Mucosa of stomach (tissue), 1 donor: ENCODE results near the gene GABRP.

Source experiments
- H3K27me3 ChIP-seq: one replicate; pipeline ENCODE4 v1.7.0; 2013; ENCODE audit warnings: mild to moderate bottlenecking, low read length; ENCODE audit not compliant: control insufficient read depth, insufficient read depth
- H3K36me3 ChIP-seq: one replicate; pipeline ENCODE4 v1.7.0; 2013; ENCODE audit warnings: low read length; ENCODE audit not compliant: control insufficient read depth, insufficient read depth
- H3K4me1 ChIP-seq: one replicate; pipeline ENCODE4 v1.7.0; 2013; ENCODE audit warnings: mild to moderate bottlenecking, low read length; ENCODE audit not compliant: control insufficient read depth, insufficient read depth
- H3K4me3 ChIP-seq: one replicate; pipeline ENCODE4 v1.7.0; 2013; ENCODE audit warnings: low read length
- H3K9ac ChIP-seq: one replicate; pipeline ENCODE4 v1.7.0; 2013; ENCODE audit warnings: mild to moderate bottlenecking, low read length, moderate library complexity
- H3K9me3 ChIP-seq: one replicate; pipeline ENCODE4 v1.7.0; 2013; ENCODE audit warnings: mild to moderate bottlenecking, low read length, moderate library complexity; ENCODE audit not compliant: control insufficient read depth
- donor health status: Pancreatic carcinoma.

GABRP gene, protein sequence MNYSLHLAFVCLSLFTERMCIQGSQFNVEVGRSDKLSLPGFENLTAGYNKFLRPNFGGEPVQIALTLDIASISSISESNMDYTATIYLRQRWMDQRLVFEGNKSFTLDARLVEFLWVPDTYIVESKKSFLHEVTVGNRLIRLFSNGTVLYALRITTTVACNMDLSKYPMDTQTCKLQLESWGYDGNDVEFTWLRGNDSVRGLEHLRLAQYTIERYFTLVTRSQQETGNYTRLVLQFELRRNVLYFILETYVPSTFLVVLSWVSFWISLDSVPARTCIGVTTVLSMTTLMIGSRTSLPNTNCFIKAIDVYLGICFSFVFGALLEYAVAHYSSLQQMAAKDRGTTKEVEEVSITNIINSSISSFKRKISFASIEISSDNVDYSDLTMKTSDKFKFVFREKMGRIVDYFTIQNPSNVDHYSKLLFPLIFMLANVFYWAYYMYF

DNA sequence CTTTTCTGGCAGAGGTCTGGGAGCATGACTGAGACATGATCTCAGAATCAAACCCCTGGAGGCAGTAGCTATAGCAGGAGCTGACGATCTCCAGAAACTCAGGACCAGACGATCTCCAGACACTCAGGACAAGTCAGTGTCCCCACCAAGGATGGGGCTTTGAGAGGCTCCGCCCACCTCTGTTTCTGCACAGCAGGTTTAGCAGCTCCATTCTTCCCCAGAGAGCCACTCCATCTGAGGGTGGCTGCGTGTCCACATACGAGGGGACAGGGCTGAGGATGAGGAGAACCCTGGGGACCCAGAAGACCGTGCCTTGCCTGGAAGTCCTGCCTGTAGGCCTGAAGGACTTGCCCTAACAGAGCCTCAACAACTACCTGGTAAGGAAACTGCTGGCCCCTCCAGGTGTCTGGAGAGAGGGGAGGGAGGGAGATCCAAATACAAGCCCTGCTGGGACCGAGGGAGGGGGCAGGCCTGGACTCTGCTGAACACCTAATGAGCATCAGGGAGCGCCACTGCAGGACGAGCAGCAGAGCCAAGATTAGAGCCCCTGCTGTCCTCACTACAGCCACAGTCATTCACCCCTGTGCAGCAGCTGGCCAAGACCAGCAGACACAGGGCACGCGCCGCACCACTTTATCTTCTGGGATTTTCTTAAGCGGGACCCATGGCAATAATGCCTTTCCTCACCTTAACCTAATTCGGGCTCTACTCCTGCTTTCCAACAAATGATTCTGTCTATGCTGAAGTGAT is at the start of gene GABRP:
TSS of gene GABRP (plus strand) at position 228 of the 750 bp plus-strand sequence. CDS start 4,891 bp downstream, outside the sequence.
- Histone ChIP-seq H3K9ac (no peak within 1 kb of the TSS), H3K4me1 (peaks cover 27% of the 10 kb centered on the region), H3K4me3 (no peak within 1 kb of the TSS), H3K9me3 (no peaks in the 10 kb centered on the region), H3K27me3 (no peaks in the 10 kb centered on the region), H3K36me3 (no peaks in the 10 kb centered on the region)

DNA sequence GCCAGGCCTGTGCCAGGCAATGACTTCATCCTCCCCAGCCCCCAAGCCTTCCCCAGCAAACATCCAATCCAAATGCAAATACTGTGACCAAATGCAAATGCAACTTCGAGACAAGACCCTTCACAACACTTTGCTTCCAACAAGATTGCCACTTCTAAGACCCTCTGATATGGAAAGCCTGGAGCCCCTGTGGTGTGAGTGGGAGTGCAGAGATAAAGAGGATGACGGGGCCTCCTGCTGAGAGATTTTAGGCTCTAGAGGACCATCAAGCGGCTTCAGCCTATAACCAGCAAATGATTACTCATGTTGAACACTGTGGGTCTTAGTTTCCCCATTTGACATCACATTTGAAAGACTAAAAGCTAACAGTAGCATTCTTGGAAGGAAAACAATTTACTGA is 46.6 kb upstream of the GABRP start:
- H3K36me3 ChIP-seq: no peaks in the 10 kb centered on the region
- H3K9ac ChIP-seq: no peak overlapping the region
- H3K4me3 ChIP-seq: no peak overlapping the region
- H3K9me3 ChIP-seq: no peaks in the 10 kb centered on the region
- no peaks in the 10 kb centered on the region for H3K4me1 ChIP-seq
- H3K27me3 ChIP-seq: no peaks in the 10 kb centered on the region

DNA sequence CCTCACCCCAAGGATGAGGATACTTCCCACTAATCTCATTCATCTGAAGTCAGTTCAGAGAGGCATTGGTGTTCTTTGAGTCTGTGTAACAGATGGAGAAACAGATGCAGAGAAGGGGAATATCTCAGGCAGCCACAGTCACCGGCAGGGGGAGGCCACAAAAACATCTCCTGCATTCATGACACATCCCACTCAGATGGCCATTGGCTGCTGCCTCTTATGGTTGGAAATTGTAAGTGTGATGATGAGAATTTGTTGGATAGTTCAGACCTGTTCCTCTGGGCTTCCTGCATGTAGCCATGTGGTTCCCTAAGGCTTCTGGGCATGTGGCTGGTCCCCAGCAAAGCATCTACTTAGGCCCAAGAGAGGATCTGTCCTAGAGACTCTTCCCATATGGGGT is 45.9 kb upstream of the GABRP start:
- H3K4me3 ChIP-seq: no peak overlapping the region
- H3K9me3 ChIP-seq: no peaks in the 10 kb centered on the region
- H3K27me3 ChIP-seq: no peaks in the 10 kb centered on the region
- no peak overlapping the region for H3K9ac ChIP-seq
- no peaks in the 10 kb centered on the region for H3K4me1 ChIP-seq
- H3K36me3 ChIP-seq: no peaks in the 10 kb centered on the region

DNA sequence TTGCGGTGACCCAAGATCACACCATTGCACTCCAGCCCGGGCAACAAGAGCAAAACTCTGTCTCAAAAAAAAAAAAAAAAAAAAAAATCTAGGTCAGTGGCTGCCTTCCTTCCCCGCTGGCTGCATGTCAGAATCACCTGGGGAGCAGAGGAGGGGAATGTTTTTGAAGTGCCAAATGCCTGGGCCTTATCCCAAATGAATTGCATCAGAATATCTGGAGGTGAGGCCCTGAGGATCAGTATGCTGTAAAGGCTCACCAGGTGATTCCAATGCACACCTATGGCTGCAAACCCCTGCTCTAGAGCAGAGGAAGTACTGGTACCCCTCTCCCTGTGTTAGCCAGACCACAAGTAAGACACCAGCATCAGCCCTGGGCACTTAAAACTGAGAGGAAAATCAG is 44.7 kb upstream of the GABRP start:
- no peaks in the 10 kb centered on the region for H3K9me3 ChIP-seq
- H3K36me3 ChIP-seq: no peaks in the 10 kb centered on the region
- H3K9ac ChIP-seq: no peak overlapping the region
- H3K27me3 ChIP-seq: peaks cover 1% of the 10 kb centered on the region
- H3K4me1 ChIP-seq: no peaks in the 10 kb centered on the region
- no peak overlapping the region for H3K4me3 ChIP-seq

DNA sequence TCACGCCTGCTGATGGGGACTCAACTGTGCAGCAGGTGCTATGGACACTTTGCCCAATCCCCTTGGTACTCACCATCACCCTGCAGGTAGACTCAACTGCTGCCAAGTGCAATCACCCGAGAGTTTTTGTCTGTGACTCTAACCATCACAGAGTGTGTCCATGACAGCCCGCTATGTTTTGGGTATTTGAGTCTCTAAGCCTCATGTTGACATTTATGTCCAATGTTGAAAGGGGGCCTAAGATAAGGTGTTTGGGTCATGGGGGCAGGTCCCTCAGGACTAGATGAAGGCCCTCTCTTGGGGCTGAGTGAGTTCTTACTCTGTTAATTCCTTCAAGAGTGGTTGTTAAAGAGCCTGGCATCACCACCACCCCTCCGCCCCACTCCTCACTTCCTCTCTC is 44.1 kb upstream of the GABRP start:
- Histone ChIP-seq H3K36me3 (no peaks in the 10 kb centered on the region), H3K27me3 (peaks cover 6% of the 10 kb centered on the region), H3K9me3 (no peaks in the 10 kb centered on the region), H3K4me3 (no peak overlapping the region), H3K9ac (no peak overlapping the region), H3K4me1 (peaks cover 6% of the 10 kb centered on the region)

DNA sequence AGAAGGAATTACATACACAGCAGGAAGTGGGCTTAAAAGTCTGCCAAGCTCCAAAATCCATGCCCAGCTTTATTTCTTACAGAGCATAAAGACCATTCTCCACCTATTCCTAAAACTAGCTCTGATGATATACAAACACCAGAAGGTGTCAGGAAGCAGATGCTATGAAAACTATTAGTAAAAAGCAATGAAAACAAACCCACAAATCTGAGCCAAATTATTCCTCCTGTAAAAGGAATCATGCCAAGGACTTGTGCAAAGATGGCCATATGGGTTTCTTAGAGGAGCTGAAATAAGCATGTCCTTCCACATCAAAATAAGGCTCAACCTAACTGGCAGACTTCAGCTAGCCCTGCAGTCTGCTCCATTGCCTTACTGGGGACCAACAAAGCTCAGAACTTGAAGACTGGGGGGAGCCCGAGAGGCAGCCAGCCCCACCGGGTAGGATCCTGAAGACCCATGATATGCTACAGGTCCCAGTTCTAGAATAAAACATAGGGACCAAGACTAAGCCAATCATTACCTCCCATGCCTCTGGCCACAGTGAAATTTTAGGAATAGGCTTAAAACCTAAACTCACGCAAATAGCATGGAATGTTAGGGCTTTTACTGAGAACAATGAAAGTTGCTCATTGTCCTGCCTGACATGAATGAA is 42.8 kb upstream of the GABRP start:
- Histone ChIP-seq H3K4me1 (peaks cover 18% of the 10 kb centered on the region), H3K36me3 (no peaks in the 10 kb centered on the region), H3K9ac (no peak overlapping the region), H3K27me3 (peaks cover 6% of the 10 kb centered on the region), H3K9me3 (no peaks in the 10 kb centered on the region), H3K4me3 (no peak overlapping the region)

DNA sequence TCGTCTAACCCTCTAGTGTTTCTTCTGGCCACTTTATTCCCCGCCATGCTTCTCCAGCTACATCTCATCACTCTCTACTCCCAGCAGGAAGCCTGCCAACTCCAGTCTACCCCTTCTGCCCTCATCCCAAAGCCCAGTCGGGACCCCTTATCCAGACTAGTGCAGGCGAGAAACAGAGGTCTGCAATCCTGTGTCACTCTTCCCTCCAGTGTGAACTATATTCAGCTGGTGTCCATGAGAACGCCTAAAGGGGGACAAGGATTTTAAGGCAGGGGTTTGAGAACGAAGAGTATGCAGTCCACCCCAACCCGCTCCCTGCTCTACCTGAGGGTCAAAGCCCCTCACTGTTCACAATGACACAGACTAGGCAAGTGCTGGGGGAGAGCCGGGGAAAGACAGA is 41.7 kb upstream of the GABRP start:
- Histone ChIP-seq H3K9ac (no peak overlapping the region), H3K4me1 (peaks cover 25% of the 10 kb centered on the region), H3K36me3 (no peaks in the 10 kb centered on the region), H3K27me3 (peaks cover 6% of the 10 kb centered on the region), H3K4me3 (no peak overlapping the region), H3K9me3 (no peaks in the 10 kb centered on the region)

DNA sequence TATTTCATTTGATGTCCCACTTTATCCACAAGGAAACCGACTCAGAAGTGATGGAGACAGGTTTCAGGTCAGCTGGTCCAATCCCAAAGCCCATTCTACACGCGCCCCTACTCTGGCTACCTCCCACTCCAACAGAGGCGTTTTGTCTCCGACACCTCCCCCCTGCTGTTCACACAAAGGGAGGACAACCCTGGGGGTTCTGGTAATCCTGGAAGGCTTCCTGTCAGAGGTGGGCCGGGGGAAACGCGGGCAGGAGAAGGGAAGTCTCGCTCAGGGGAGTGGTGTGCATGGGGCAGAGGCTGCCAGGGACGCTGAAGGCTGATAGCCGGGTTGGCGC is 39.7 kb upstream of the GABRP start:
- Histone ChIP-seq H3K9ac (no peak overlapping the region), H3K4me3 (no peak overlapping the region)

DNA sequence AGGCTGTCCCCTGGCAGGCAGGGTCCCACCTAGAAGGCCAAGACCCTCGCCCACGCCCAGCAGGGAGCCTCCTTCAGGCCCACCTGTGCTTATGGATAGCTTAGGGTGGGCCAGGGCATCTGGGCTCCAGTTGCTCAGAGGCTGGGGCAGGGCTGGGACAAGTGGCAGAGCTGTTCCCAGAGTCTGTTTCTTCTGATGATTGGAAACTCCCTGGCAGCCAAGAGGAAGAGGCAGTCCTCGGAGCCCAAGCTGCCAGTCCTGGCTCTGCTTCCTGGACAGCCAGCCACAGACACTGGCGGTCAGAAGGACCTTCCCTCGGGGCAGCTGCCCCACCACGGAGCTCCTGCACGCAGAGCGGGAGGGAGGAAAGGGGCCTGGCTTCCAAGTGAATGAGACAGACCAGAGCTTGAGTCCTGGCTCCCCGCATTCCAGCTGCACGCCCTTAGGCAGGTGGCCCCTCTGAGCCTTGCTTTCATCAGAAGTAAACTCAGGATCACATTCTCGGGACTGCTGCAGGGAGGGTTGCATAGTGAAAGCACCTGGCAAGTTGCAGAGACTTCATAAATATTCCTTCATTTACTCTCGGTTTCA is 37.9 kb upstream of the GABRP start:
- H3K4me3 ChIP-seq: no peak overlapping the region
- H3K4me1 ChIP-seq: peaks cover 41% of the 10 kb centered on the region
- H3K27me3 ChIP-seq: peaks cover 6% of the 10 kb centered on the region
- H3K9ac ChIP-seq: peak overlapping the region; percentile 69
- no peaks in the 10 kb centered on the region for H3K9me3 ChIP-seq
- no peaks in the 10 kb centered on the region for H3K36me3 ChIP-seq

More for the DNA sequence above, 39.7 kb upstream of the GABRP start:
- peaks cover 25% of the 10 kb centered on the region for H3K4me1 ChIP-seq
- H3K27me3 ChIP-seq: peaks cover 6% of the 10 kb centered on the region
- no peaks in the 10 kb centered on the region for H3K9me3 ChIP-seq
- H3K36me3 ChIP-seq: no peaks in the 10 kb centered on the region

DNA sequence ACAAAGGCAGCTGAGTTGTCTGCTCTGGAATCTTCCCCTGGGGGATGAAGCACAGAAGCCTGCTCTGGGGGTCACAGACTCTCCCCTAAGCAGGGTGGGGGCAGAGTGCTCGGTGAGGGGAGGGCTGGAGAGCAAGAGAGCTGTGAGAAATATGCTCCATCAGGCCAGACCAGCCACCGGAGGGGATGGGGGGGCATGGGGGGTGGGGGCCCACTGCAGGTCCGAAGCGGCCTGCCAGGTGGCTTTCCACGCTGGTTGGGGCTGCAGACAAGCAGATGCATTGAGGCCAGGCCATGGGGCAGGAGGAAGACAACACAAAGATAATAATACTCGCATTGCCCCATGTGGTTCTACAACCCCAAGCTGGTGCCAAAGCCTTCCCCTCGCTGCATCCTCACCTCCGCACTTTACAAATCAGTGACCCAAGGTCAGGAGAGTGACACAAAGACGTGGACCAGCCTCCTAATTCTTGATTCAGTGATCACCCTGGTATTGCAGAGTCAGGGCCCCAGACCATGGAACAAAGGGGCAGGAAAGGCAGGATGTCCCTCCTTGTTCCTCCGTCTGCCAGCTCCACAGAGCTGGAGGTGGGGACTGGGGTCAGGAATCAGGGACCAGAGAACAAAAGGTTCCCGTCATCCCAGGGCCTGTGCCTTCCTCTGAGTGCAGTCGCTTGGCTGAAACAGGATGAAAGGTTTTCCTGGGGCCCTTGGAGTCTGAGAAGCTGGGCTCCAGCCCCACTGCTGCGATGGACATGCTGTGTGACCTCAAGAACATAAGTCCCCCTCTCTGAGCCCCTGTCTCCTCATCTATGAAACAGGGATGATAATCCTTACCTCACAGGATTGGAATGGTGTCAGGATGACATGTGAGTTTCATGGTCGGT is 37.2 kb upstream of the GABRP start:
- Histone ChIP-seq H3K9me3 (no peaks in the 10 kb centered on the region), H3K4me1 (peaks cover 47% of the 10 kb centered on the region), H3K27me3 (peaks cover 6% of the 10 kb centered on the region), H3K4me3 (no peak overlapping the region), H3K36me3 (no peaks in the 10 kb centered on the region), H3K9ac (peak overlapping the region; percentile 69)

DNA sequence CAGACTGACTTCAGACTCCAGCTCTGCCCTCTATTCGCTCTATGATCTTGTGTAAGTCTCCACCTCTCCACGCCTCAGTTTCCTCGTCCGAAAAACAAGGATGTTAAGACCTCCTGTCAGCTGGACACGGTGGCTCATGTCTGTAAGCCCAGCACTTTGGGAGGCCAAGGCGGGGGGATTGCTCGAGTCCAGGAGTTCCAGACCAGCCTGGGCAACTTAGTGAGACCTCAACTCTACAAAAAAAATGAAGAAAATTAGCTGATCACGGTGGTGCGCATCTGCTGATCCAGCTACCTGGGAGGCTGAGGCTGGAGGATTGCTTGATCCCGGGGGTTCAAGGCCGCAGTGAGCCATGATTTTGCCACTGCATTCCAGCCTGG is 36.6 kb upstream of the GABRP start:
- no peak overlapping the region for H3K4me3 ChIP-seq
- no peaks in the 10 kb centered on the region for H3K36me3 ChIP-seq
- peaks cover 53% of the 10 kb centered on the region for H3K4me1 ChIP-seq
- peaks cover 6% of the 10 kb centered on the region for H3K27me3 ChIP-seq
- H3K9ac ChIP-seq: no peak overlapping the region
- no peaks in the 10 kb centered on the region for H3K9me3 ChIP-seq
